Activated naive CD8-positive, alpha-beta T cell treated with anti-CD3 and anti-CD28 coated beads for 36 hours (primary cell): ENCODE measurements around the gene HSPB1. TPM values are rescaled to one million over a fixed set of nuclear protein-coding genes. Genes with fewer than 3 reads are reported as not detected.
"Not testable (repeated sequence)": the region's sequence is repeated elsewhere in the genome, so short reads cannot be mapped to it uniquely, and the experiment has no call there.

Experiments used
- DNase-seq: peaks from one replicate; pipeline ENCODE4 v3.0.0; 2021
- H3K27ac Mint-ChIP-seq: one replicate; pipeline ENCODE4 v1.8.0; 2022; ENCODE audit warnings: mild to moderate bottlenecking, moderate library complexity, mixed read lengths
- H3K27me3 Mint-ChIP-seq: one replicate; pipeline ENCODE4 v1.8.0; 2022; ENCODE audit warnings: mild to moderate bottlenecking, mixed read lengths
- H3K36me3 Mint-ChIP-seq: one replicate; pipeline ENCODE4 v1.8.0; 2021; ENCODE audit warnings: mild to moderate bottlenecking, mixed read lengths
- H3K4me1 Mint-ChIP-seq: one replicate; pipeline ENCODE4 v1.8.0; 2021; ENCODE audit warnings: mixed read lengths
- H3K4me3 Mint-ChIP-seq: one replicate; pipeline ENCODE4 v1.8.0; 2022; ENCODE audit warnings: mild to moderate bottlenecking, moderate library complexity, mixed read lengths
- H3K9me3 Mint-ChIP-seq: one replicate; pipeline ENCODE4 v1.8.0; 2022; ENCODE audit warnings: mixed read lengths
- total RNA-seq, 2 experiments: library from RNA; stranded (reverse); gene quantifications; one replicate each; pipeline ENCODE4 v1.2.3, GENCODE V29; 2021

HSPB1 gene
- total RNA-seq, 2 experiments from 2014 or later = 96.7 to 102 TPM

DNA sequence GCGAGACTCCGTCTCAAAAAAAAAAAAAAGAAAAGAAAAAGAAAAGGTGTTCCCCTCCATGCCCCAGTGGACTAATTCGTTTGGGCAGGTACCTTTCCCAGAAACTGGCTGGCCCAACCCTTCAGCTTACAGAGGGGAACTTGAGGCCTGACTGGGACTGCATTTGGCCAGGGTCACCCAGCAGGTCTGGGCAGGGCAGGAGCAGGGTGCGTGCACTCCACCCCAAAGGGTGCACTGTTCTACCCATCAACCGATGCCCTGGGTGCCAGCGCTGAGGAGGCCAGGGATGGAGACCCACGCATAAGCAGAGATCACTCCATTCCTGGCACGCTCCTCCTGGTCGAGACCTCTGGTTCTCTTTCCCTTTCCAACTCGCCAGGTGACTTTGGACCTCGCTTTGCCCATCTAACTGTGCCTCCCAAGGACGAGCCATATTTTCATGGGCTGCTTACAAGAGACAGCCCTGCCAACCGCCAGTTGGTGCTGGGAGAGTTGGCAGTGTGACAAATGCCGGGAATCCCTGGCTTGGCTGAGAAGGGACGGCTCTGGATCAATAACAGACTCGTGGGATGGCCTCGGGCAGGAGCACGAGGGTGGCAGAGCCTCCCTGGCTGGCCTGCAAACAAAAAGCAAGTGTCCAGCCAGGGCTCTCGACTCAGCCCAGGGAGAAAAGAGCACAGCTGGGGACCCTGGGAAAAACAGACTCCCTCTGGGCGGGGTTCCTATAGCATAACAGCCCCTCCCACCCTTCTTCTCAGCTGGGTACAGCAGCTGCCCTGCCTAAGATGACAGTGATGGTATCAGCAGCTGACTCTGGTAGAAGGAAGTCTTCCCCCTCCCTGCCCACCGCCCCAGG is 7.9 kb downstream of the HSPB1 start:
- H3K4me3 Mint-ChIP-seq = no peak overlapping the region
- no peak for DNase-seq

GRCh38 chr7:76311838-76312237 is 9.4 kb downstream of the HSPB1 start:
- DNase-seq, H3K9me3 Mint-ChIP-seq, H3K36me3 Mint-ChIP-seq, H3K4me1 Mint-ChIP-seq, H3K27me3 Mint-ChIP-seq, H3K4me3 Mint-ChIP-seq, H3K27ac Mint-ChIP-seq: not testable (repeated sequence)

More for the DNA sequence above, 7.9 kb downstream of the HSPB1 start:
- Mint-ChIP-seq H3K9me3 (no peaks in the 10 kb centered on the region), H3K27me3 (no peaks in the 10 kb centered on the region), H3K36me3 (no peaks in the 10 kb centered on the region), H3K27ac (no peak overlapping the region), H3K4me1 (peaks cover 4% of the 10 kb centered on the region)

DNA sequence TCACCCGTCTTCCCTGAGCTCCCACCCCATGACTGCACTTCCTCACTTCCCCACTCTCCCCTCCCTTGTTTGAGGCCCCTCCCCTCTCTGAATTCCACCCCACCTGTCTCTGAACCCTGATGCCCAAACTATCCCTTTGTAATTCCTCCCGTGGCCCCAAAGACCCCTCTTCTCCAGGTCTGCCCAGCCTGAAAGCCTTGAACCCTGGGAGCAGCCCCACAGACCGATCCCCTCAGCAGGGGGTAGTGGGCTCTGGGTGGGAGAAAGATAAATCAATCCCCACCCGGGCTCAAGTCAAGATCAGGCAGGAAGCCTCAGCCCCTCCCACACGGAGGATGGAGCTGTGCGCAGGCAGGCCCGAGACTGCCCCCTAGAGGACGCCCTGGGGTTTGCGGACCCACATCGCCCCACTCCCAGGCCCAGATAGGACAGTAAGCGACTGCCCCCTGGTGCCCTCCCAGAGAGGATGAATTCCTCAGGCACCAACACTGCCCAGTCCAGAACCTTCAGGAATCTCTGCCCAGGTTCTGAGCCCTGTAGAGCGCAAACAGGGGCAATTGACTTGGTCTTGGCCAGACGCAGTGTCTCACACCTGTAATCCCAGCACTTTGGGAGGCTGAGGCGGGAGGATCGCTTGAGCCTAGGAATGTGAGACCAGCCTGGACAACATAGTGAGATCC is 11.7 kb downstream of the HSPB1 start:
- peak overlapping the region; percentile 29 for H3K4me3 Mint-ChIP-seq
- H3K9me3 Mint-ChIP-seq = no peaks in the 10 kb centered on the region
- H3K4me1 Mint-ChIP-seq = peaks cover 17% of the 10 kb centered on the region
- H3K36me3 Mint-ChIP-seq = peaks cover 5% of the 10 kb centered on the region
- no peaks in the 10 kb centered on the region for H3K27me3 Mint-ChIP-seq
- peak overlapping the region; percentile 71 for H3K27ac Mint-ChIP-seq
- peak; percentile 94 for DNase-seq

DNA sequence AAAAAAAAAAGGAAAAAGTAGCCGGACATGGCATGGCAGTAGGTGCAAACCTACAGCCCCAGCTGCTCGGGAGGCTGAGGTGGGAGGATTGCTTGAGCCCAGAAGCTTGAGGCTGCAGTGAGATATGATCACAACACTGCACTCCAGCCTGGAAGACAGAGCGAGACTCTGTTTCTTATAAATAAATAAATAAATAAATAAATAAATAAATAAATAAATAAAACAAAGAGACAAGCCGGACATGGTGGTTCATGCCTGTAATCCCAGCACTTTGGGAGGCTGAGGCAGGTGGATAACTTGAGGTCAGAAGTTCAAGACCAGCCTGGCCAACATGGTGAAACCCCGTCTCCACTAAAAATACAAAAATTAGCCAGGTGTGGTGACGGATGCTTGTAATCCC is 12.3 kb downstream of the HSPB1 start:
- H3K27me3 Mint-ChIP-seq, H3K36me3 Mint-ChIP-seq, H3K27ac Mint-ChIP-seq, DNase-seq, H3K9me3 Mint-ChIP-seq, H3K4me3 Mint-ChIP-seq: not testable (repeated sequence)
- H3K4me1 Mint-ChIP-seq = peaks cover 21% of the 10 kb centered on the region

- H3K4me3 Mint-ChIP-seq = no peak overlapping the region
- no peaks in the 10 kb centered on the region for H3K9me3 Mint-ChIP-seq
Measured at GRCh38 chr7:76315364-76315763, 12.9 kb downstream of the HSPB1 start.

GRCh38 chr7:76316984-76317781 is 14.7 kb downstream of the HSPB1 start:
- peak overlapping the region; percentile 94 for H3K27ac Mint-ChIP-seq
- H3K4me3 Mint-ChIP-seq = peak overlapping the region; percentile 84
- peaks cover 24% of the 10 kb centered on the region for H3K4me1 Mint-ChIP-seq
- no peaks in the 10 kb centered on the region for H3K9me3 Mint-ChIP-seq
- peaks cover 10% of the 10 kb centered on the region for H3K36me3 Mint-ChIP-seq
- no peaks in the 10 kb centered on the region for H3K27me3 Mint-ChIP-seq
- DNase-seq = no peak

More at GRCh38 chr7:76315364-76315763, 12.9 kb downstream of the HSPB1 start:
- no peak for DNase-seq
- Mint-ChIP-seq H3K27ac (no peak overlapping the region), H3K4me1 (peaks cover 24% of the 10 kb centered on the region), H3K27me3 (no peaks in the 10 kb centered on the region), H3K36me3 (peaks cover 10% of the 10 kb centered on the region)

DNA sequence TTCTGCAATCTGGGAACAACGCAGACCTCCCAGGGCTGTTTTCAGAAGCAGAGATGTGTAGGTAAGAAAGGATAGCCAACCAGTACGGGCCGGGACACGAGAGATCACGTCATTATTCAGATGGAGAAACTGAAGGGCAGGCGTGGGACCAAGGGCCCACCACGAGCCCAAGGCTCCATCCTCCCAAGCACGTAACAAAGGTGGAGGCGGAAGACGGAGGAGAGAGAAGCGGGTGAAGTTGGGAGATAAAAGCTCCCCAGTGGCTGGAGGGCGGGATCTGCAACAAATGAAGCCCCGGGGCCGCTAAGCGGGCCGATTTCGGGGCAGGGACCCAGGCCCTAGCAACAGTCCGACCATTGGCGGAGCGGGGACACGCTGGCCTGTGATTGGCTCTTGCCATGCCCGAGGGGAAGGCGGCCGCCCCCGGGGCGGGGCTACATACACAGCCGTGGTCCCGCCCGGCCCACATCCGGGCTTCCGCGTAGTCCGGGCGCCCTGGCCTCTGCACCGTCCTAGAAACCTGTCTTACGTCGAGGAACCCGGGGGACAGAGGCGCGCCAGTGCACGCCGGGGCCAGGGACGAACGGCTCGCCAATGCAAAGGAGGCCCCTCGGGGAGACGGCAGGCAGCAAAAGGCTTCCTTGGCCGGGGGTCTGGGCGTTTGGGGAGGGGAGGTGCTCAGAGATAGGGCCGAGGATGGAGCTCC is 15.5 kb downstream of the HSPB1 start:
- Mint-ChIP-seq H3K4me3 (peak overlapping the region; percentile 84), H3K9me3 (no peaks in the 10 kb centered on the region), H3K27me3 (no peaks in the 10 kb centered on the region), H3K27ac (peak overlapping the region; percentile 94), H3K4me1 (peaks cover 26% of the 10 kb centered on the region), H3K36me3 (peaks cover 10% of the 10 kb centered on the region)
- DNase-seq = peak; percentile 97

GRCh38 chr7:76318488-76319353 is 16.2 kb downstream of the HSPB1 start:
- peaks cover 10% of the 10 kb centered on the region for H3K36me3 Mint-ChIP-seq
- no peaks in the 10 kb centered on the region for H3K27me3 Mint-ChIP-seq
- peak overlapping the region; percentile 84 for H3K4me3 Mint-ChIP-seq
- no peaks in the 10 kb centered on the region for H3K9me3 Mint-ChIP-seq
- H3K27ac Mint-ChIP-seq = peak overlapping the region; percentile 93
- DNase-seq = peak; percentile 74
- peaks cover 28% of the 10 kb centered on the region for H3K4me1 Mint-ChIP-seq

- H3K9me3 Mint-ChIP-seq = no peaks in the 10 kb centered on the region
- no peak overlapping the region for H3K27ac Mint-ChIP-seq
- H3K36me3 Mint-ChIP-seq = peaks cover 38% of the 10 kb centered on the region
- no peak overlapping the region for H3K4me3 Mint-ChIP-seq
- H3K27me3 Mint-ChIP-seq = no peaks in the 10 kb centered on the region
- DNase-seq = no peak
- H3K4me1 Mint-ChIP-seq = peaks cover 21% of the 10 kb centered on the region
Measured at GRCh38 chr7:76325092-76325491, 22.6 kb downstream of the HSPB1 start.

GRCh38 chr7:76325811-76326210 is 23.3 kb downstream of the HSPB1 start:
- no peaks in the 10 kb centered on the region for H3K9me3 Mint-ChIP-seq
- H3K4me1 Mint-ChIP-seq = peaks cover 23% of the 10 kb centered on the region
- no peak overlapping the region for H3K27ac Mint-ChIP-seq
- H3K4me3 Mint-ChIP-seq = no peak overlapping the region
- DNase-seq = no peak
- H3K27me3 Mint-ChIP-seq = no peaks in the 10 kb centered on the region
- peaks cover 37% of the 10 kb centered on the region for H3K36me3 Mint-ChIP-seq

GRCh38 chr7:76326646-76327233 is 24.3 kb downstream of the HSPB1 start:
- H3K27me3 Mint-ChIP-seq = no peaks in the 10 kb centered on the region
- H3K4me1 Mint-ChIP-seq = peaks cover 23% of the 10 kb centered on the region
- H3K27ac Mint-ChIP-seq = no peak overlapping the region

GRCh38 chr7:76327610-76328009 is 25.1 kb downstream of the HSPB1 start:
- no peaks in the 10 kb centered on the region for H3K9me3 Mint-ChIP-seq
- no peak overlapping the region for H3K4me3 Mint-ChIP-seq
- H3K36me3 Mint-ChIP-seq = peaks cover 40% of the 10 kb centered on the region
- H3K27me3 Mint-ChIP-seq = no peaks in the 10 kb centered on the region
- no peak for DNase-seq
- H3K4me1 Mint-ChIP-seq = peaks cover 21% of the 10 kb centered on the region
- peak overlapping the region; percentile 55 for H3K27ac Mint-ChIP-seq

More at GRCh38 chr7:76326646-76327233, 24.3 kb downstream of the HSPB1 start:
- DNase-seq = no peak
- Mint-ChIP-seq H3K9me3 (no peaks in the 10 kb centered on the region), H3K36me3 (peaks cover 40% of the 10 kb centered on the region), H3K4me3 (no peak overlapping the region)

DNA sequence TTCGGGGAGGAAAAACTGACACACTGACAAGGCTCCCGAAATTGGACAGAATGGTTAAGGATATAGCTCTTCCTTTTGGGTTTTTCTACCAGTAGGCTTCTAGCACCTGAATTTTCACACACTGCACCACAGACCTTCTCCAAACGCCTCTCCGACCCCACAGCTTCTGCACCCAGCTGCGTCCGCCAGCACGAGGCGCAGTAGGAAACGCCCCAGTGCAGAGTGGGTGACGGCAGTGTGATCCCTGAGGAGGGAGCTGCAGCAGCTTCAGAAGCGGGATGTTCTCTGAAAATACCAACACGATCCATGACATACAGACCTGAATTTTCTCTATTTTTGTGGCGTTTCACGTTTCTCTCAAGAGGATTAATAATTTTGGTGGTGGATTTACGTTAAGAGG is 25.9 kb downstream of the HSPB1 start:
- Mint-ChIP-seq H3K27ac (no peak overlapping the region), H3K9me3 (no peaks in the 10 kb centered on the region), H3K27me3 (no peaks in the 10 kb centered on the region), H3K36me3 (peaks cover 42% of the 10 kb centered on the region), H3K4me1 (peaks cover 21% of the 10 kb centered on the region), H3K4me3 (no peak overlapping the region)
- no peak for DNase-seq
